ENCODE measurements around the gene FAAP100.
A peak's percentile ranks its signal among the peaks of the same experiment; 100 is the strongest.

DNA sequence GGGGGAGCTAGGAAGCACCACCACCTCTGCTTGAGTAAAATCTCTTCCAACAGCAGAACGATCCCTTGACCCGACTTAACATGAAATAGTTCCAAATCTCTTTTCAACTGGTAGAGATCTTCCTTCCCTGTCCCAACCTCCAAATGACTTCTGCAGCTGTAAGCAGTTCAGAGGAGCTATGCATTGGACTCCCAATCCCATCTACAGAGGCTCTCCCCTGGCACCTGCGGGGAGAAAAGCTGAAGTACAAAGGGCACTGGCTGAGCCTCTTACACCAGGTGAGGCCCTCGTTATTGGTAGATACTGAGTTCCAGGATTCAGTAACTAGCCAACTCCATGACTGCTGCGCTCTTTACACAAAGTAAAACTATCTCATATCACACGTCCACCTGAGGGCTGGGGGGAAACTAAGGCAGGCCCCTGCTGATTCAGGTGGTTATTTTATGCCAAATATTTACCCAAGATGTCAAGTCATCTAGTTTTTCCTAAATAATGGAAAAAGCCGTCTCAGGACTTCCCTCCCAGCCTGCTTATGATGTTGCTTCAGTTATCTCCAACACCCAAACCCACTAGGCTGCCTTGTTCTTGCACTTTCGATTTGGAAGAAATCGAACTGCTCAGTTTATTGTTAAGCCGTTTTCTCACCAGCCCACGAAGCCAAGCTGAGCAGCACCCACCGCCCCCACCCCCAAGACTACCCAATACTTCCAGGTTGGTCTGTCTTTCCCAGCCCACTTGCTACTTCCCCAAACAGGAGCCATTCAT lies 42.8 kb downstream of the FAAP100 start:
- TF ChIP-seq, protein P1, sequence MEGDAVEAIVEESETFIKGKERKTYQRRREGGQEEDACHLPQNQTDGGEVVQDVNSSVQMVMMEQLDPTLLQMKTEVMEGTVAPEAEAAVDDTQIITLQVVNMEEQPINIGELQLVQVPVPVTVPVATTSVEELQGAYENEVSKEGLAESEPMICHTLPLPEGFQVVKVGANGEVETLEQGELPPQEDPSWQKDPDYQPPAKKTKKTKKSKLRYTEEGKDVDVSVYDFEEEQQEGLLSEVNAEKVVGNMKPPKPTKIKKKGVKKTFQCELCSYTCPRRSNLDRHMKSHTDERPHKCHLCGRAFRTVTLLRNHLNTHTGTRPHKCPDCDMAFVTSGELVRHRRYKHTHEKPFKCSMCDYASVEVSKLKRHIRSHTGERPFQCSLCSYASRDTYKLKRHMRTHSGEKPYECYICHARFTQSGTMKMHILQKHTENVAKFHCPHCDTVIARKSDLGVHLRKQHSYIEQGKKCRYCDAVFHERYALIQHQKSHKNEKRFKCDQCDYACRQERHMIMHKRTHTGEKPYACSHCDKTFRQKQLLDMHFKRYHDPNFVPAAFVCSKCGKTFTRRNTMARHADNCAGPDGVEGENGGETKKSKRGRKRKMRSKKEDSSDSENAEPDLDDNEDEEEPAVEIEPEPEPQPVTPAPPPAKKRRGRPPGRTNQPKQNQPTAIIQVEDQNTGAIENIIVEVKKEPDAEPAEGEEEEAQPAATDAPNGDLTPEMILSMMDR (IDR thresholded peaks at IDR 0.05), result no peak
- TF ChIP-seq POLR2A (IDR thresholded peaks at IDR 0.05) (no peak), POLR2AphosphoS5 (IDR thresholded peaks at IDR 0.05) (peak in 3 of 4 donors; percentile 18 to 23 (median 19)), EP300 (IDR thresholded peaks at IDR 0.05) (no peak)
